ENCODE measurements around the gene SLC39A1. TPM values are rescaled to one million over a fixed set of nuclear protein-coding genes. Genes with fewer than 3 reads are reported as not detected.

Gene SLC39A1
- total RNA-seq, 1 donor from 2014 or later = 28.1 TPM

GRCh38 chr1:153960206-153960605 is 3.1 kb downstream of the SLC39A1 start:
- Mint-ChIP-seq H3K9me3 (ENCODE audit: unreplicated experiment) (peaks cover 11% of the 10 kb centered on the region), H3K4me3 (ENCODE audit: unreplicated experiment) (no peak overlapping the region), H3K4me1 (ENCODE audit: low read depth, unreplicated experiment) (peaks cover 28% of the 10 kb centered on the region), H3K27ac (ENCODE audit: unreplicated experiment) (peak overlapping the region; percentile 52), H3K36me3 (ENCODE audit: unreplicated experiment) (no peaks in the 10 kb centered on the region), H3K27me3 (ENCODE audit: unreplicated experiment) (peaks cover 19% of the 10 kb centered on the region)
- TF ChIP-seq CTCF (IDR thresholded peaks at IDR 0.05; ENCODE audit: partially characterized antibody, unreplicated experiment) = no peak
- no peak for DNase-seq

DNA sequence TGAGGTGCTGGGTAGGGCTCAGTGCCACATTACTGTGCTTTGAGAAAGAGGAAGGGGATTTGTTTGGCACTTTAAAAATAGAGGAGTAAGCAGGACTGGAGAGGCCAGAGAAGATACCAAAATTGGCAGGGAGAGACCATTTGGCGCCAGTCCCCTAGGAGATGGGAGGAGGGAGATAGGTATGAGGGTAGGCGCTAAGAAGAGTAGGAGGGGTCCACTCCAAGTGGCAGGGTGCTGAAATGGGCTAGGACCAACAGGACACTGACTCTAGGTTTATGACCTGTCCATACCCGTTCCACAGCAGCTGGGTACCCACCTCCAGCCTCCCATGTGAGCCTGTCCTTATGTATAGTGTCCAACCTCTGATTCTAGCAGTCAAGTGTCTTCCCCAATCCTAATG is 3.9 kb downstream of the SLC39A1 start:
- Mint-ChIP-seq H3K4me3 (ENCODE audit: unreplicated experiment) (no peak overlapping the region), H3K9me3 (ENCODE audit: unreplicated experiment) (peaks cover 11% of the 10 kb centered on the region), H3K27ac (ENCODE audit: unreplicated experiment) (peak overlapping the region; percentile 72), H3K36me3 (ENCODE audit: unreplicated experiment) (no peaks in the 10 kb centered on the region), H3K4me1 (ENCODE audit: low read depth, unreplicated experiment) (peaks cover 28% of the 10 kb centered on the region), H3K27me3 (ENCODE audit: unreplicated experiment) (peaks cover 19% of the 10 kb centered on the region)
- TF ChIP-seq CTCF (IDR thresholded peaks at IDR 0.05; ENCODE audit: partially characterized antibody, unreplicated experiment) = no peak
- DNase-seq = no peak

GRCh38 chr1:153958961-153959260 is 4.4 kb downstream of the SLC39A1 start:
- H3K9me3 Mint-ChIP-seq (ENCODE audit: unreplicated experiment) = peaks cover 13% of the 10 kb centered on the region
- H3K27ac Mint-ChIP-seq (ENCODE audit: unreplicated experiment) = peak overlapping the region; percentile 72
- TF ChIP-seq CTCF (IDR thresholded peaks at IDR 0.05; ENCODE audit: partially characterized antibody, unreplicated experiment) = no peak
- H3K27me3 Mint-ChIP-seq (ENCODE audit: unreplicated experiment) = peaks cover 19% of the 10 kb centered on the region
- peaks cover 34% of the 10 kb centered on the region for H3K4me1 Mint-ChIP-seq (ENCODE audit: low read depth, unreplicated experiment)
- DNase-seq = no peak
- H3K36me3 Mint-ChIP-seq (ENCODE audit: unreplicated experiment) = no peaks in the 10 kb centered on the region
- H3K4me3 Mint-ChIP-seq (ENCODE audit: unreplicated experiment) = peak overlapping the region; percentile 93

- Mint-ChIP-seq H3K27ac (ENCODE audit: unreplicated experiment) (peak within 1 kb of the TSS; percentile 94), H3K9me3 (ENCODE audit: unreplicated experiment) (peaks cover 9% of the 10 kb centered on the region), H3K36me3 (ENCODE audit: unreplicated experiment) (no peaks in the 10 kb centered on the region), H3K4me3 (ENCODE audit: unreplicated experiment) (peak within 1 kb of the TSS; percentile 93), H3K4me1 (ENCODE audit: low read depth, unreplicated experiment) (peaks cover 36% of the 10 kb centered on the region), H3K27me3 (ENCODE audit: unreplicated experiment) (peaks cover 16% of the 10 kb centered on the region)
- TF ChIP-seq CTCF (IDR thresholded peaks at IDR 0.05; ENCODE audit: partially characterized antibody, unreplicated experiment) = no peak
- peak; percentile 99 for DNase-seq
Observed at GRCh38 chr1:153958111-153958960, 5.0 kb downstream of the SLC39A1 start, which contains the start of gene CRTC2. CRTC2 (minus strand) TSS chr1:153958612; CDS start chr1:153958497, 115 bp downstream.

DNA sequence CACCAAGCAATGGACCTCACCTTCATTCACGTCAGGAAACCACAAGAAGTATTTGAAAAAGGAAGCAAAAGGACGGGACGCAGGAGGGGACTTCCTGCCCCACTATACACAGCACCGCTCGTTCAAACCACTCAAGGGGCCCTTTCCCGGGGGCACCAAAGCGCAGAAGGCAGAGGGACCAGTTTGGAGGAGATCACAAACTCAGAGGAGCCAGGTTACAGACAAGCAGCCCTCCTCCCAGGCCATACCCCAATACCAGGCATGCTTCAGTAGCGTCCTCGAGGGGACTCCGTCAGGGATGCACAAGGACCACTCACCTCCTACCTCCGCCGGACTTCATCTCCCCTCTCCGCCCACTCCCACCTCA is 5.6 kb downstream of the SLC39A1 start:
- Mint-ChIP-seq H3K9me3 (ENCODE audit: unreplicated experiment) (peaks cover 9% of the 10 kb centered on the region), H3K27ac (ENCODE audit: unreplicated experiment) (peak overlapping the region; percentile 94), H3K27me3 (ENCODE audit: unreplicated experiment) (peaks cover 14% of the 10 kb centered on the region), H3K36me3 (ENCODE audit: unreplicated experiment) (no peaks in the 10 kb centered on the region), H3K4me3 (ENCODE audit: unreplicated experiment) (peak overlapping the region; percentile 93), H3K4me1 (ENCODE audit: low read depth, unreplicated experiment) (peaks cover 37% of the 10 kb centered on the region)
- no peak for TF ChIP-seq CTCF (IDR thresholded peaks at IDR 0.05; ENCODE audit: partially characterized antibody, unreplicated experiment)
- DNase-seq = no peak
